HEK293 (cell line): ENCODE data around the gene CLDN15.
"Not testable (repeated sequence)": the region's sequence is repeated elsewhere in the genome, so short reads cannot be mapped to it uniquely, and the experiment has no call there.

Experiments
- SALL2 ChIP-seq: fragments of 450-650 bp; formaldehyde crosslinking; IDR thresholded peaks from 2 replicates; pipeline ENCODE4 v1.5.0; 2017; ENCODE audit warnings: missing biosample characterization, mild to moderate bottlenecking, missing genetic modification characterization, borderline replicate concordance
- ZNF518A ChIP-seq: fragments of 450-650 bp; formaldehyde crosslinking; conservative IDR thresholded peaks from 2 replicates; pipeline ENCODE4 v1.5.1; 2016; ENCODE audit warnings: low read depth, missing biosample characterization, missing genetic modification characterization

GRCh38 chr7:101264102-101264706 is 26.6 kb upstream of the CLDN15 start:
- TF ChIP-seq SALL2 (tag by site-specific recombination); ZNF518A: not testable (repeated sequence)
